GM19452 (cell line): ENCODE results near the gene TGIF1.
"Not testable (repeated sequence)": the region's sequence is repeated elsewhere in the genome, so short reads cannot be mapped to it uniquely, and the experiment has no call there.

Experiments used
- ATAC-seq: cut with Tn5 transposase; IDR thresholded peaks from one replicate; pipeline ENCODE4 v1.9.1; 2021; ENCODE audit not compliant: unreplicated experiment

TGIF1 gene

DNA sequence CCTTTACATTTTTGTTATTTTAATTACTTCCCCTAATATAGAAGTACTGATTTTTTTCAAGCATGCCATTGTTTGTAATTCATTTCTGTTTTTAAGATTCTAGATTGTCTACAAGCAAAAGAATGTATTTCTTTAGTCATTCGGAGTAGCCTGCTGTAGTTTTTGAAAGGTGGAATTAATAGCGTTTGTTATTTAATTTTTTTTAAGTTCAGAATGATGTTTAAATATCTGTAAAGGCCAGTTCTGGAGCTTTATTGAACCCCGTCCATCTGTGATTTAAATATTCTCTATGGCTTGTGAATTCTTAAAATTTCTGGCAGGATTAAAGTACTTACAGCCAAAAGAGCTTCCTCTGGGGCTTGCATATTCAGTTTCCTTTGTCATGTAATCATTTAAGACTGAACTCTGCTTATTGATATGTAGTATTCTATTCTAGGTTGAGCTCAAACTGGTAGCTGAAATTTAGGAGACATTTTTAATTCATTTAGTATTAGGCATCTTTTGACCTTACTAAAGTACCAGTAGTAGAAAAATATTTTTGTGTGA, 5.2 kb downstream of the TGIF1 start:
- ATAC-seq: no peak

DNA sequence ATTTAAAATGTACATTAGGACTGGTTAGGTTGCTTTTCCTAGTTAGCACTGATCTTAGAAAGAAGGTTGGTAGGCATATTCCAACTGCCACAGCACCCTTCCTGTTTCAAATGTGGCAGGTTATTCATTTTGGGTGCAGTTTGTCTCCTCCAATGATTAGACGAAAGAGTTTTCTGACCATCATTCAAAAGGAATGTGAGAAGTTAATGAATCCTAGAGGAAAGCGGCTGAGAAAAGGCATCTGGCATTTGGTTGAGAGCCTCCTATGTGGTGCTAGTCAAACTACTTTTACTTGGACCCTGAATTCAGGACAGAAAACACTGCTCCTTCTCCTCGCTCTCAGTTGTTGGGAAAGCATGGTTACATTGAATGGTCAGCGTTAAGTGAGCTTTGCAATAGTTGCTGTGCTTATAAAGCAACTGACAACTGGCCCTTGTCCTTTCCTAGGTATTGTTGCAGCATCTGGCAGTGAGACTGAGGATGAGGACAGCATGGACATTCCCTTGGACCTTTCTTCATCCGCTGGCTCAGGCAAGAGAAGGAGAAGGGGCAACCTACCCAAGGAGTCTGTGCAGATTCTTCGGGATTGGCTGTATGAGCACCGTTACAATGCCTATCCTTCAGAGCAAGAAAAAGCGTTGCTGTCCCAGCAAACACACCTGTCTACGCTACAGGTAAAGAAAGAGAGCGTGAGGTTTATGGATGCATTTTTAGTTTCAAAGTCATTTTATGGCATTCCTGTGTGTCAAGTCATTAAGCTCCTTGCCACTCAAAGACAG, 6.1 kb downstream of the TGIF1 start:
- ATAC-seq: no peak

DNA sequence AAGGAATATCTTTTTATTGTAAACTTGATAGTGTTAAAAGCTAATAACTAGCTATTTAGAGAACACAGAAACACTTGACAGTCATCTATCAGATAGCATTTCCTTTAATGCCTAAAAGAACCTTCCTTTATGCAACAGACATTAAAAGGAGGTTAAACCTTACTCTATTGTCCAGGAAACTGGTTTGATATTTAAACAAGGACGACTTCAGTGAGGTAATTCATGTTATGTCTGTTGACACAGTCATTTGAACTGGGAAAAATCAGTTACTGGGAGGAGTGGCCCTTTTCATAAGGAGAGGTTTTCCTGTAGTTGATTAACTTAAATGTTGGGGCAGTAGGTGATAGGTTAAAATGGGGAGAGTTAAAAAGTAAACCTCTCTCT, 6.7 kb downstream of the TGIF1 start:
- no peak for ATAC-seq

DNA sequence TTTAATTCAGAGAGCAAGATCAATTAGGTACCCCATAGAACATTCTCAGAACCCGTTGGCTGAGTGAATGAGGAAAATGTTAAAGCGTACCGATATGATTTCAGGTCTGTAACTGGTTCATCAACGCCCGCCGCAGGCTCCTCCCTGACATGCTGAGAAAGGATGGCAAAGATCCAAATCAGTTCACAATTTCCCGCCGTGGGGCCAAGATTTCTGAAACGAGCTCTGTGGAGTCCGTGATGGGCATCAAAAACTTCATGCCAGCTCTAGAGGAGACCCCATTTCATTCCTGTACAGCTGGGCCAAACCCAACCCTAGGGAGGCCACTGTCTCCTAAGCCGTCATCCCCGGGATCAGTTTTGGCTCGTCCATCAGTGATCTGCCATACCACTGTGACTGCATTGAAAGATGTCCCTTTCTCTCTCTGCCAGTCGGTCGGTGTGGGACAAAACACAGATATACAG, 7.3 kb downstream of the TGIF1 start:
- no peak for ATAC-seq

DNA sequence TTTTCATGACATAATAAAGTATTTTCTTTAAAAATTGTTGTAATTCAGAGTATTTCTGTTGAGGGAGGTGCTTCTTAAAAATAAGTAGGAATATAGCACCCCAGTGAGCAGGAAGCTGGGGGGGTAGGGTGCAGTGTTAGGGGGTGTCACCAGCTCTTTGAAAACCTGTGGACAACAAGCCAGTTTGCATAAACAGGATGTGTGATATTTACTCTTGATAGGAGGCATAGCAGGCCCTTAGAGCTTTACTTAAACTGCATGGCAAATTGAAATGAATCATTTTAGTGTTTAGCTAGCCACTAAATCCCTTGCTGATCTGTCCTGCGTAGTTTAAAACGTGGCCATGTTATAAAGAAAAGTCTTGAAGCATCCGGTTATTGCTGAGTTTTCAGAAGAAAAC, 8.4 kb downstream of the TGIF1 start:
- ATAC-seq: no peak

DNA sequence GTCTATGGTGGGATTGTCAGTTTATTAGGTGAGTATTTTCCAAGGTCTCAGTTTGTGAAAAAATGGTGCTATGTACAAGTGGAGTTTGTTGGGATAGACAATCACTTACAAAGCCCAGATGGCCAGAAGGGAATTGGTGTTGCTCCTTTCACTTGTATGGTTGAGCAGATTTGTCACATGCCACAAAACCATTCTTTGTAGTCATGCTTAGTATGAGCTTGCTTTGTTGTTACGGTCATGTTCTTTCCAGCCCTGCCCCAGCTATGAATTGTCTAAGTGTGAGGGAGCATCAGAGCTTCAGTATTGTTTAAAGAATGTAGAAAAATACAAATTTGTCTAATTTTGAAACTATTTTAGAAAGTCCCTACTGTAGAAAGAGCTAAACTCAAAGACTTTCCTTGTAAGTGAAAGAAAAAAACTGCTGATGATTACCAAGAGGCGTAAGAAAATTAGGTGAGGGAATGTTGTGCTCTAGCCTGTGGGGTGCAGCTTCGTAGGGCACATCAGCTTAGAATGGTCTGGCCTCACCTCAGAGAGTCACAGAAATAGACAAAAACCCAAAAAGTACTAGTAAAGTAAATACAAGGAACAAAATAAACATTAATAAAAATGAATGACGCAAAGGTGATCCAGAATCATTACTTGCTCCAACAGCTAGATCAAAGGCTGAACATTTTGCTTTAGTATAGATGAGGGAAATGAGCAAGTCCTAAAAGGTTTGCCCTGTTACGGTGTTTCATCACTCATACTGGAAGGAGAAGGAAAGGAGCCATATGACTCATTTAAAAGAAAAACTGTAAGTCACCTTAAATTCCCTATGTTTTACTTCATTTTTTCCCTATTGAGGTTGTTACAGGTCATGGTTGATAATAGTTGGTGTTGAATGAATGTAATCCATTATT, 9.2 kb downstream of the TGIF1 start:
- ATAC-seq: no peak

DNA sequence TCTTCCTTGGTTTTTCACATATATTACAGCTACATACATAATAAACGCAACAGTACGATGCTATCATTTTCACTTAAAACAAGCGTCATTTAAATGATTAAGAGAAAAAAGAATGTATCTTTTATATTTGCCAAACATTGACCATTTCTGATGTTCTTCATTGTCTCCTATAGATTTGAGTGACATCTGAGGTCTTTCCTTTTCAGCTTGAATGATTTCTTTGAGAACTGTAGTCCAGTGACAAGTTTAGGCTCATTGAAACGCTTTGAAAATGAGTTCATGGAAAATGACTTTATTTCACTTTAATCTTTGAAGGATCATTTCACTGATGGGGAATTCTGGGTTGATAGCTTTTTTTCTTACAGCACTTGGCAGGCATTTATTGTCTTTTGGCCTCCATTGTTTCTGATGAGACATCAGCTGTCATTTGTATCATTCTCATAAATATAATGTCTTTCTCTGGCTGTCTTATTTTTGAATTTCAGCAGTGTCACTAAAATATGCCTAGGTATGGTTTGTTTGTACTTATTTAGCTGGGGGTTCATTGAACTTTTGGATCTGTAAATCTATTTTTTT, 10.9 kb downstream of the TGIF1 start:
- no peak for ATAC-seq

DNA sequence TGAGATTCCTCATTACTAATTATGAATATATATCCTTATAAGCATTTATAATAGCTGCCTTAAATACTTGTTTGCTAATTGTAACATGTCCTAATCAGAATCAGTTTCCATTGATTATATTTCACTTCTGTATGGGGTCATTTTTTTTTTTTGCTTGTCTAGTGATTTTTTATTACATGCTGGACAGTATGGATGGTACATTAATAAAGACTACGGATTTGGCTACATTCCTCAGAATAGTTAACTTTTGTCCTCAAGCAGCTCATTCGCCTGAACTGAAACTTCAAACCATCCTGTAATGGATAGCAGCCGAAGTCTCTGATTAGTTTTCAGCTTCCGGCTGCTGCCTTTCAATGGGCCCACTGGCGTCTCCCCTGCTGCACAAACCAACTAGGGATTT, 11.7 kb downstream of the TGIF1 start:
- ATAC-seq: no peak

DNA sequence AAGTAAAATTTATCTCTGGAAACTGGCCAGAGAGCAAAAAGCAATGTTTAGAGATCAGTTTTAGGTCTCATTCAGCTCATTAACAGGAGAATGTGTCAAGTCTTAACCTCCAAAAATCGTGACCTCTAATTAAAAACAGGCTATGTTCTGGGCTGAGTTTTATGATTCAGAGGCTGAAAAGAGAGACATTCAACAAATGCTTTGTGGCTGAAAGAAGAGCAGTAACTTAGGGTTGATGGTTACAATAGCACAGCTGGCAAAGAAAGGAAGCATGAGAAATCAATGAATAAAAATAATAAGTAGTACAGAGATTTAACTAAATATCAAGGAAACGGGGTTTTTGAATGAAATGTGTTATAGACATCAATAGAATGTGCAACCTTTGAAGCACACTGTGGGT, 13.1 kb downstream of the TGIF1 start:
- ATAC-seq: no peak

DNA sequence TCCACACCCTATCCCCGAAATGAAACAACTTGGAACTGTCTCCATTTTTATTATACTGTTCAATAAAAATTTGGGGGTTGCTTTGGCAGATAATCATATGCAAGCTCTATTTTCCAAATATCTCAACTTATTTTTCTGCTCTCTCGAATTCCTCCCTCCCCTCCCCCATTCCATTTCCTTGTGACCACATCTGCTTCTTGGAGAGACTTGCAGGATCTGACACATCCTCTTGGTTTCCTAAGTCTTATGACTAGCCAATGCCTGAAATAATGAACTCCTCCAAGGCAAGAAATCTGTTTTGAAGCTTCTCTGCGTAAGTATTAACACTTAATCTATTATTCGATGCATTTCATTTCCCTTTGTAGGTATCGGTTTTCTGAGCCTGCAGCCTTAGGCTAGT, 16.1 kb downstream of the TGIF1 start:
- no peak for ATAC-seq

DNA sequence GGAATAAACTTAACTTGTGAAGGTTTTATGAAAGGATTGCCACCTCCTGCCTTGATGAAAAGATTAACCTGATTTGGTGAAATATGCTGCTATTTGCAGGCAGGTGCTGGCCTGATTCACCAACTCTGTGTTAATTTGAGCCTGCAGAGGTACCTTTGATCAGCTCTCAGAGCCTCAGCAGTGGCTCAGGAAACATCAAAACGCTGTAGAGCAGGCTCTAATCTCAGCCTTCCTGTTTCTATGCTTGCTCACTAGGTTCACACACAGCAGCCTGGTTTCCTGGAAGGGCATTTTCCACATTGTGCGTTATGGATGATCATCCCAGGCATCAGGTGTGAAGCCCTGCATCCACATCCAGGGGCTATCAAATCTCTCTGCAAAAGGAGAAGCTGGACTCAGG, 16.9 kb downstream of the TGIF1 start:
- ATAC-seq: no peak

DNA sequence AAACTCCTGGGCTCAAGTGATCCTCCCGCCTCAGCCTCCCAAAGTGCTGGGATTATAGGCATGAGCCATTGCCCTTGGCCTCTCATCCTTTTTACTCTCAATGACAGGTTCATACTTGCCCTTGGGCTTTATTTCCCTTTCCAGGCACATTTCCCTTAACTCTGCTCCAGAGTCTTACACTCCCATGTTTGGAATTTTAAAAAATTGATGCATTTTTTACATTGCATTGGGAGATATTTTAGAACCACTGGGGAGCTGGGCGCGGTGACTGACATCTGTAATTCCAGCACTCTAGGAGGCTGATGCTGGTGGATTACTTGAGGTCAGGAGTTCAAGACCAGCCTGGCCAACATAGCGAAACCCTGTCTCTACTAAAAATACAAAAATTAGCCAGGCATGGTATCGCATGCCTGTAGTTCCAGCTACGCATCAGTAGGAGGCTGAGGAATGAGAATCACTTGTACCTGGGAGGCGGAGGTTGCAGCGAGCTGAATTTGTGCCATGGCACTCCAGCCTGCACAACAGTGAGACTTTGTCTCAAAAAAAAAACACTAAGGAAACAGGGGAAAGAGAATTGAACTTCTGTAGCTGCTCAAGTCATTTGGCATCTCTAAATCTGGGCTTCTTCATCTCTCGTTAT, 18.2 kb downstream of the TGIF1 start:
- ATAC-seq: no peak

DNA sequence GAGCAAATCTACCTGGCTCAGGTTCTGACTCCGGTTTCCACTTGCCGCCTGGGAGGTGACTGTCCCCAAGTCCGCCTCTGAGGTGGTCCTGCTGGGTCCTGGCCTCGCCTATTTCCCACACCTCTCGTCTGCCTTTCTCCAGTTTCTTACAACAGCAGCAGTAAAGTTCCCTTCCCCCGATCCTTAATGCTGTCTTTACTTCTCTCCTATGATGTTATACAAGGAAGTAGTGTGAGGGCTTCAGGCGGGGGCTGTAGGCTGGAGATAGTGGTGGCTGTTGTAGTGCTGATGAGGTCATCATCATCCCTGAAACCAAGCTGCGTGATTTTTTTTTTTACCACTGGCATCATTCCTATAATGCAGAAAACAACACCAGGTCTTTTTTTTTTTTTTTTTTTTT, 18.9 kb downstream of the TGIF1 start:
- ATAC-seq: no peak

DNA sequence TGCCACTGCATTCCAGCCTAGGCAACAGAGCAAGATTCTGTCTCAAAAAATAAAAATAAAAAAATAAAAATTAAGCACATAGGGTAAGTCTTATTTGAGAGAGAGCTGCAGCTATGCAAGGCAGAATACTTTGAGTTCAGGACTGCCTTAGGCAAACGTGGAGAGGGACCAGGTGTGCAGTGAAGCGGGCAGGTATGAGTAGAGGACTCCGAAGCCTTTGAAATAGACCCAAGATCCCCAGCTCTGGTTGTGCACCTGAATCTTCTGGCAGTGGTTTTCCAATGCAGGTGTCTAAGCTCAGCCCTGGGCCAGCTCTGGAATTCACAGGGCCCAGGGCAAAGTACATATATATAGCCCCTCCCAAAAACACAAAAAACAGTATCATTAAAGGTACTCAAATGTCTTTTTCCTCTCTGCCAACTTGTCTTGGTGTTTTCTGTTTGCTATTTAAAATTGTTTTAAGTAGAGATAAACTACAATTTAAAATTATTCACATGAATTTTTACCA, 21.2 kb downstream of the TGIF1 start:
- no peak for ATAC-seq

DNA sequence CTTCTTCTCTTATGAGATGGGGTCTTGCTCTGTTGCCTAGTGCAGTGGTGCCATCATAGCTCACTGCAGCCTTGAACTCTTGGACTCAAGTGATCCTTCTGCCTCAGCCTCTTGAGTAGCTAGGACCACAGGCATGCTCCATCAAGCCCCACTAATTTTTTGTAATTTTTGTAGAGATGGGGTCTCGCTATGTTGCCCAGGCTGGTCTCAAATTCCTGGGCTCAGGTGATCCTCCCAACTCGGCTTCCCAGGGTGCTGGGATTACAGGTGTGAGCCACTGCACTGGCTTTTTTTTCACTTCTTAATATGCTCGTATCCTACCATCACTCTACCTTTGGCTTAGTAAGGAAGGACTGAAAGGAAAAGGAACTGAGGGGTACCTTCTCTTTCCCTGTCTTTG, 22.1 kb downstream of the TGIF1 start:
- not testable (repeated sequence) for ATAC-seq

DNA sequence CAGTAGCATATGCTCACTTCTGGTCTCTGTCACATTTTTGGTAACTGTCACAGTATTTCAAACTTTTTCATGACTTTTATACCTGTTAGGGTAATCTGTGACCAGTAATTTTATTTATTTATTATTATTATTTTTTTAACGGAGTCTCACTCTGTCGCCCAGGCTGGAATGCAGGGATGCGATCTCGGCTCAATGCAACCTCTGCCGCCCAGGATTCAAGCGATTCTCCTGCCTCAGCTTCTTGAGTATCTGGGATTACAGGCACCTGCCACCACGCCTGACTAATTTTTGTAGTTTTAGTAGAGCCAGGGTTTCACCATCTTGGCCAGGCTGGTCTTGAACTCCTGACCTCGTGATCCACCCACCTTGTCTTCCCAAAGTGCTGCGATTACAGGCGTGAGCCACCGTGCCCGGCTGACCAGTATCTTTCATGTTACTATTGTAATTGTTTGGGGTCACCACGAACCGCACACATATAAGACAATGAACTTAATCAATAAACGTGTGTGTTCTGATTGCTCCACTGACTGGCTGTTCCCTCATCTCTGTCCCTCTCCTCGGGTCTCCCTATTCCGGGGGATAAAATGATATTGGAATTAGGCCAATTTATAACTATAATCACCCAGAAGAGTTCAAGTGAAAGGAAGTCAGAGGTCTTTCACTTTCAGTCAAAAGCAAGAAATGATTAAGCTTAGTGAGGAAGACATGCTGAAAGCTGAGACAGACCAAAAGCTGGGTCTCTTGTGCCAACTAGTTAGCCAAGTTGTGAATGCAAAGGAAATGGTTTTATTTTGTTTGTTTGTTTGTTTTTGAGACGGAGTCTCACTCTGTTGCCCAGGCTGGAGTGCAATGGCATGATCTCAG, 22.9 kb downstream of the TGIF1 start:
- peak; percentile 93 for ATAC-seq

DNA sequence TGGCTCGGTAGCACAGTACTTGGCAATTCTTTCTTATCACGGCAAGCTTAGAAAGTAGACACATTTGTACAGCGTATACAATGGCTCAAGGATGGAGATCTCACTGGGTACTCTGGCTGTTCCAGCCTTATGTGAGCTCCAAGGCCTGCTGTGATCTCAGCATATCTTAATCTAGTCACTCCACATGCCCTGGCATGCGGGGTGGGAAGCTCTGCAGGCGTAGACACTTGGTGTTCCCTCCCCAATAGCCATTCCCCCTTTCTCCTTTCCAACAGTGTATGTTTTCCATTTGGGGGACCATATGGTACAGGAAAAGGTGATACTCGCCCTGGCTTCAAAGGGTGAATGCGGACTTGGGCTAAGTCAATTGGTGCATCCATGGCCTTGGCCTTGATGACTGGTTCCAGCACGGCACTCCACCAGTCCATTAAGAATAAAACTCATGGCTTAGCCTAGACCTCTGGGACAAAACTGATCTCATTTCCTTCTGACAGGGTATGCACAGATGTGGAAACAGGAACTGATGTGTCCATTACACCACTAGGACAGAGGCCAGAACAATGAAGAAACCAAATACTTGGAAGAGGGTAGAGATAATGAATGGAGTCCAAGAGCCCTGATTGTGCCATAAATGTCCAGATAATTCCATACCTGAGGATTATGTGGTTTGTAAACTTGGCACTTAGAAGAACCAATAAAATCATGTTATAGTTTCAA, 28.4 kb downstream of the TGIF1 start:
- ATAC-seq: no peak

DNA sequence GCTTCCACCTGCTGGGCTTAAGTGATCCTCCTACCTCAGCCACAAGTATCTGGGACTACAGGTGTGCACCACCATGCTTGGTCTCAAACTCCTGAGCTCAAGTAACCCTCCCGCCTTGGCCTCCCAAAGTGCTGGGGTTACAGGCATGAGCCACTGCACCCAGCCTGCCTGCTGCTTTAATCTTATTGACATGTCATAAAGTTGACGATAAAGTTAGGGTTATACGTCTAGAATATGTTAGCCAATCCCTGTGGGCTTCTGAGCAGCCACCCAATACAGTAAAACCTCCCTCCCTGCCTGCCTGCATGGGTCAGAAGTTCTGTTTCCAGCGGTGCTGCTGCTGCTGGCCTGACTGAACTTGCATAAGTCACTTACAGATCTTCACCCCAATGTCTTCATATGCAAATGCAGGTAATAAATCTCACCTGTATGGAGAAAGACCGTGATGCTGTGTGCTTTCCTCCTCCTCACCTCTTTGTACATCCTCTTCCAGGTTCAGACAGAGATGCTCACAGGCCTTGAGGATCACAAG, 30.1 kb downstream of the TGIF1 start:
- ATAC-seq: no peak
